K562 (cell line): ENCODE data around the gene RACGAP1. TPM values are rescaled to one million over a fixed set of nuclear protein-coding genes. Genes with fewer than 3 reads are reported as not detected.

ENCODE experiments used
- ATAC-seq: fragments of 200-7000 bp; cut with Tn5 transposase; 3 replicates; pipeline ENCODE4 v1.9.1; 2020; ENCODE audit warnings: moderate library complexity
- BruUV-seq: library from RNA; stranded (reverse); fragments of 400-500 nt; replicated peaks from 2 replicates; lab custom pipeline; 2021; lab: Mats Ljungman, UMichigan
- CTCF ChIA-PET: fragments of 300-600 bp; formaldehyde crosslinking; extraction: SDS; loops from one replicate; lab custom pipeline; 2021; ENCODE audit warnings: low intra/inter-chr PET ratio; lab: Yijun Ruan, JAX
- POLR2A ChIA-PET: fragments of 300-600, 350-650 bp; sonication (Branson Sonifier 250); formaldehyde crosslinking; extraction: SDS; loops from one replicate; lab custom pipeline; 2021; ENCODE audit warnings: antibody characterized with exemption, inconsistent platforms; lab: Yijun Ruan, JAX
- DNase-seq, 4 experiments: peaks; one replicate each; pipeline versions ENCODE4 v3.0.0 to v3.0.0-alpha.2; 2011 to 2018; ENCODE audit warnings: low spot score in 3 of 4, mixed read lengths in 3 of 4; ENCODE audit errors: extremely low read depth in 1 of 4
- FAIRE-seq: peaks from 2 replicates; lab custom pipeline; 2011; peaks lifted over from hg19 to GRCh38; lab: Jason Lieb, UNC
- H2AFZ ChIP-seq: 2 replicates; pipeline ENCODE4 v1.6.0; 2011; ENCODE audit warnings: low read depth, low read length, control low read depth, inconsistent platforms
- H3K27ac ChIP-seq: fragments of 200-600 bp; 3 replicates; pipeline ENCODE4 v1.8.0; 2011; ENCODE audit warnings: low read depth, mild to moderate bottlenecking, control low read depth, inconsistent platforms, low read length, moderate library complexity, mixed read lengths; ENCODE audit errors: extremely low read depth
- H3K27me3 ChIP-seq, 2 experiments: fragments of 300-600 bp in 1 of 2; 2 replicates in 1 of 2; 3 replicates in 1 of 2; pipeline versions ENCODE4 v1.6.0 to v1.8.0; 2011; ENCODE audit warnings: inconsistent platforms in 2 of 2, low read length in 2 of 2, mild to moderate bottlenecking in 1 of 2, mixed read lengths in 1 of 2, moderate library complexity in 1 of 2; ENCODE audit not compliant: control insufficient read depth in 2 of 2, insufficient read depth in 2 of 2
- H3K36me3 ChIP-seq: fragments of 300-600 bp; 3 replicates; pipeline ENCODE4 v1.8.0; 2011; ENCODE audit warnings: mild to moderate bottlenecking, low read length, inconsistent platforms; ENCODE audit not compliant: control insufficient read depth, insufficient read depth
- H3K4me1 ChIP-seq, 2 experiments: fragments of 200-600 bp in 1 of 2; replicated peaks in 1 of 2; 2 replicates in 1 of 2; 3 replicates in 1 of 2; pipeline versions ENCODE4 v1.5.1 to v1.8.0; 2011; ENCODE audit warnings: inconsistent platforms in 2 of 2, low read length in 2 of 2, mild to moderate bottlenecking in 1 of 2, mixed read lengths in 1 of 2, moderate library complexity in 1 of 2; ENCODE audit not compliant: control insufficient read depth in 2 of 2, insufficient read depth in 2 of 2
- H3K4me2 ChIP-seq: 2 replicates; pipeline ENCODE4 v1.6.1; 2011; ENCODE audit warnings: low read length, control low read depth, inconsistent platforms, mixed read lengths; ENCODE audit not compliant: insufficient read depth
- H3K4me3 ChIP-seq: fragments of 200-600 bp; sonication (generic), shearing (Covaris generic); 2 replicates; pipeline ENCODE4 v1.5.1; 2016; ENCODE audit warnings: control low read depth, inconsistent platforms
- H3K79me2 ChIP-seq: fragments of 200-600 bp; 3 replicates; pipeline ENCODE4 v1.8.0; 2011; ENCODE audit warnings: low read length, inconsistent platforms; ENCODE audit not compliant: control insufficient read depth, insufficient read depth
- H3K9ac ChIP-seq, 2 experiments: 2 replicates each; pipeline versions ENCODE4 v1.6.0 to v1.6.1; 2011; ENCODE audit warnings: low read depth in 2 of 2, low read length in 2 of 2, control low read depth in 1 of 2, inconsistent platforms in 1 of 2, mild to moderate bottlenecking in 1 of 2, mixed read lengths in 1 of 2; ENCODE audit not compliant: insufficient read depth in 1 of 2
- H3K9me1 ChIP-seq: one replicate; pipeline ENCODE4 v1.6.0; 2011; ENCODE audit warnings: inconsistent platforms, mild to moderate bottlenecking, low read length, moderate library complexity; ENCODE audit not compliant: control insufficient read depth, insufficient read depth
- H3K9me3 ChIP-seq: replicated peaks from 2 replicates; pipeline ENCODE4 v1.5.1; 2011; ENCODE audit warnings: low read depth, low read length, inconsistent platforms; ENCODE audit not compliant: control insufficient read depth, insufficient read depth
- H4K20me1 ChIP-seq: replicated peaks from 2 replicates; pipeline ENCODE4 v1.6.1; 2011; ENCODE audit warnings: low read length, inconsistent platforms, mixed read lengths; ENCODE audit not compliant: control insufficient read depth, insufficient read depth
- BRCA1 ChIP-seq, 2 experiments: fragments of 450-650 bp in 1 of 2; sonication (generic) in 1 of 2; formaldehyde crosslinking in 1 of 2; IDR thresholded peaks; 2 replicates each; pipeline versions ENCODE4 v1.5.0 to v1.6.1; 2017 to 2020; ENCODE audit warnings: mild to moderate bottlenecking in 1 of 2, missing genetic modification reagents in 1 of 2
- CHCHD3 ChIP-seq: fragments of 250-450 bp; sonication (Bioruptor Pico); IDR thresholded peaks from 2 replicates; pipeline ENCODE4 v2.1.2; 2022; ENCODE audit warnings: mild to moderate bottlenecking
- EWSR1 ChIP-seq: fragments of 450-650 bp; IDR thresholded peaks from 2 replicates; pipeline ENCODE4 v1.6.1; 2018; ENCODE audit warnings: borderline replicate concordance, mild to moderate bottlenecking, low read depth, moderate library complexity; ENCODE audit not compliant: partially characterized antibody
- HMG20B ChIP-seq: fragments of 250-450 bp; sonication (Bioruptor Pico); IDR thresholded peaks from 2 replicates; pipeline ENCODE4 v1.5.0; 2021; ENCODE audit warnings: mild to moderate bottlenecking
- HNRNPL ChIP-seq: fragments of 200-400 bp; formaldehyde crosslinking; IDR thresholded peaks from 2 replicates; pipeline ENCODE4 v1.6.1; 2017; ENCODE audit warnings: low read depth, mild to moderate bottlenecking, low read length
- MXI1 ChIP-seq: IDR thresholded peaks from 2 replicates; pipeline ENCODE4 v1.6.1; 2011; ENCODE audit warnings: low read depth, mild to moderate bottlenecking, improper control_type of control experiment, low read length
- PREB ChIP-seq: sonication (generic); formaldehyde crosslinking; IDR thresholded peaks from 2 replicates; pipeline ENCODE4 v1.8.1; 2023; ENCODE audit warnings: mild to moderate bottlenecking, missing genetic modification reagents
- RAD21 ChIP-seq, 2 experiments: fragments of 250-450 bp in 1 of 2; fragments of 450-650 bp in 1 of 2; sonication (Bioruptor Pico) in 1 of 2; formaldehyde crosslinking in 1 of 2; IDR thresholded peaks in 1 of 2; conservative IDR thresholded peaks in 1 of 2; 2 replicates each; pipeline versions ENCODE4 v1.4.0 to v1.8.0; 2020 to 2022; ENCODE audit warnings: mild to moderate bottlenecking in 2 of 2, moderate library complexity in 1 of 2
- SAFB2 ChIP-seq: fragments of 200-400 bp; formaldehyde crosslinking; IDR thresholded peaks from 2 replicates; pipeline ENCODE4 v1.6.1; 2018; ENCODE audit warnings: borderline replicate concordance, low read length, low read depth, moderate library complexity; ENCODE audit not compliant: severe bottlenecking
- SOX6 ChIP-seq: fragments of 450-650 bp; IDR thresholded peaks from 2 replicates; pipeline ENCODE4 v1.6.1; 2014; ENCODE audit warnings: mild to moderate bottlenecking
- ZBTB9 ChIP-seq: fragments of 450-650 bp; formaldehyde crosslinking; IDR thresholded peaks from 2 replicates; pipeline ENCODE4 v1.4.0; 2020; ENCODE audit warnings: mild to moderate bottlenecking, moderate library complexity
- ZNF133 ChIP-seq: fragments of 250-450 bp; sonication (Bioruptor Pico); IDR thresholded peaks from 2 replicates; pipeline ENCODE4 v1.4.0; 2020; ENCODE audit warnings: mild to moderate bottlenecking
- ZNF165 ChIP-seq: fragments of 250-450 bp; sonication (Bioruptor Pico); IDR thresholded peaks from 2 replicates; pipeline ENCODE4 v1.4.0; 2020; ENCODE audit warnings: borderline replicate concordance
- ZNF280A ChIP-seq: fragments of 450-650 bp; IDR thresholded peaks from 2 replicates; pipeline ENCODE4 v1.6.1; 2018; ENCODE audit warnings: mild to moderate bottlenecking, low read depth; ENCODE audit not compliant: partially characterized antibody
- ZNF695 ChIP-seq: fragments of 450-650 bp; formaldehyde crosslinking; IDR thresholded peaks from 2 replicates; pipeline ENCODE4 v1.4.0; 2020; ENCODE audit warnings: mild to moderate bottlenecking, moderate library complexity
- WGBS: fragments of 100-300 bp; shearing (Covaris generic); methylation state at CpG from one replicate; pipeline ENCODE4 v1.1.6; 2016; ENCODE audit warnings: low coverage, mixed read lengths; ENCODE audit not compliant: insufficient coverage; ENCODE audit errors: missing lambda C conversion rate; 5-methylcytosine and 5-hydroxymethylcytosine counted together
- in situ Hi-C: fragments of 300-500 bp; cut with MboI; formaldehyde crosslinking; loops from 4 replicates; pipeline ENCODE4 v1.15.0; 2018; ENCODE audit warnings: inconsistent platforms, mixed read lengths
- intact Hi-C: fragments of 100-400 bp; cut with micrococcal nuclease; formaldehyde crosslinking; loops from 2 replicates; pipeline ENCODE4 v1.14.2; 2022
- polyA plus RNA-seq, 8 experiments: library from polyadenylated mRNA; depleted of rRNA in 4 of 8; stranded (reverse) in 5 of 8; unstranded in 3 of 8; fragments of >200 nt; fragmentation: Nextera tagmentation in 2 of 8; fragmentation: Illumina TruSeq in 1 of 8; extraction: Ambion mirVana in 2 of 8; extraction: Trizol in 1 of 8; gene quantifications; 2 replicates each; pipeline versions ENCODE4 v1.2.1 to v1.2.3, GENCODE V29; 2011 to 2014; ENCODE audit warnings: inconsistent platforms in 1 of 8, missing spikeins in 1 of 8
- total RNA-seq, 7 experiments: library from RNA; depleted of rRNA in 6 of 7; stranded (reverse); fragments of >200 nt in 6 of 7; fragmentation: Illumina TruSeq in 2 of 7; extraction: Trizol in 2 of 7; gene quantifications; 2 replicates each; pipeline versions ENCODE4 v1.2.1 to v1.2.3, GENCODE V29; 2011 to 2021; ENCODE audit warnings: low replicate concordance in 1 of 7

Gene RACGAP1
- total and polyA plus RNA-seq, 9 of the 15 experiments (the other 6 are each of a cell fraction or from before 2014, with no cell fraction given), result 56.4 to 92.9 (median 71.8) TPM

GRCh38 chr12:49979016-49979586 lies 46.2 kb downstream of the RACGAP1 start:
- in situ Hi-C loops (no loop called here), intact Hi-C loops (no loop called here)
- Histone ChIP-seq H3K4me1 (peaks cover 19 to 31% of the 10 kb centered on the region in 2 experiments), H3K9ac (no peak overlapping the region), H3K36me3 (no peaks in the 10 kb centered on the region), H3K27me3 (peaks cover 0 to 2% of the 10 kb centered on the region in 2 experiments; a peak in 1 of 5 replicates), H3K4me2 (no peak overlapping the region), H2AFZ (no peak overlapping the region), H3K27ac (no peak overlapping the region), H3K9me1 (no peaks in the 10 kb centered on the region), H3K79me2 (no peaks in the 10 kb centered on the region), H4K20me1 (peaks cover under 1% of the 10 kb centered on the region), H3K4me3 (no peak overlapping the region), H3K9me3 (no peaks in the 10 kb centered on the region)
- ChIA-PET CTCF (no interaction called here), POLR2A (interaction anchor here (1.0 to 1.8 kb wide), 2 partner anchors 12 to 46 kb away, joined by 6 read pairs; partner anchors contain the start of gene RACGAP1)
- no peak for TF ChIP-seq CHCHD3 (CRISPR knock-in tag)
- no peak for TF ChIP-seq RAD21 (CRISPR knock-in tag; conservative IDR thresholded peaks at IDR 0.05 in 1 of 2, IDR thresholded peaks at IDR 0.05 in 1 of 2)
- no peak for TF ChIP-seq ZNF133 (CRISPR knock-in tag)
- no peak for TF ChIP-seq ZNF165
- no peak for TF ChIP-seq HMG20B (CRISPR knock-in tag)
- TF ChIP-seq ZNF695 (CRISPR knock-in tag), result no peak
- TF ChIP-seq ZBTB9 (CRISPR knock-in tag), result no peak
- no peak for TF ChIP-seq HNRNPL
- TF ChIP-seq PREB, result no peak
- TF ChIP-seq SAFB2, result no peak
- TF ChIP-seq SOX6, result no peak
- TF ChIP-seq BRCA1 (IDR thresholded peaks at IDR 0.05), result no peak
- TF ChIP-seq BRCA1 (CRISPR knock-in tag; IDR thresholded peaks at IDR 0.05), result no peak
- no peak for TF ChIP-seq ZNF280A
- no peak for TF ChIP-seq MXI1
- TF ChIP-seq EWSR1, result no peak
- no TSS peak for BruUV-seq
- 76% methylated on average over 10 of the region's 10 CpGs for WGBS
- DNase-seq (peak in 1 of 4 experiments; percentile 4), FAIRE-seq (no peak), ATAC-seq (no peak)
